A549 (cell line): Measurements from ENCODE around the gene MARVELD2. TPM values are rescaled to one million over a fixed set of nuclear protein-coding genes. Genes with fewer than 3 reads are reported as not detected.
A peak's percentile ranks its signal among the peaks of the same experiment; 100 is the strongest.
"Not testable (repeated sequence)": the region's sequence is repeated elsewhere in the genome, so short reads cannot be mapped to it uniquely, and the experiment has no call there.

ENCODE experiments used
- ATAC-seq, 2 experiments: fragments of 200-7000 bp in 1 of 2; fragments of >200 bp in 1 of 2; cut with Nextera tagmentation in 1 of 2; cut with Tn5 transposase in 1 of 2; 3 replicates each; pipeline versions ENCODE4 v1.8.0 to v1.9.1; 2018 to 2020; ENCODE audit warnings: mild to moderate bottlenecking in 1 of 2, moderate library complexity in 1 of 2
- CTCF ChIA-PET: fragments of 300-600 bp; sonication (Branson Sonifier 250); formaldehyde crosslinking; extraction: SDS; loops from one replicate; lab custom pipeline; 2021; ENCODE audit warnings: antibody characterized with exemption, inconsistent platforms; lab: Yijun Ruan, JAX
- POLR2A ChIA-PET: fragments of 350-600 bp; formaldehyde crosslinking; extraction: SDS; loops from one replicate; lab custom pipeline; 2021; ENCODE audit warnings: antibody characterized with exemption, inconsistent platforms; lab: Yijun Ruan, JAX
- DNase-seq, 2 experiments: peaks; one replicate each; pipeline versions ENCODE4 v3.0.0 to v3.0.0-alpha.2; 2011 to 2016; ENCODE audit warnings: low read depth in 1 of 2, low spot score in 1 of 2
- FAIRE-seq: peaks from 2 replicates; lab custom pipeline; 2011; peaks lifted over from hg19 to GRCh38; lab: Jason Lieb, UNC
- H3K27ac ChIP-seq, 2 experiments: fragments of >200 bp; sonication (Bioruptor Twin); formaldehyde crosslinking; 3 replicates each; pipeline ENCODE4 v1.5.1; 2016 to 2017
- H3K4me1 ChIP-seq: fragments of >200 bp; sonication (Bioruptor Twin); formaldehyde crosslinking; 3 replicates; pipeline ENCODE4 v1.6.1; 2016
- H3K4me2 ChIP-seq: fragments of >200 bp; sonication (Bioruptor Twin); formaldehyde crosslinking; 3 replicates; pipeline ENCODE4 v1.6.1; 2016
- H3K4me3 ChIP-seq: fragments of >200 bp; sonication (Bioruptor Twin); formaldehyde crosslinking; 3 replicates; pipeline ENCODE4 v1.5.1; 2016
- H3K9me3 ChIP-seq: fragments of >200 bp; sonication (Bioruptor Twin); formaldehyde crosslinking; 3 replicates; pipeline ENCODE4 v1.6.1; 2016
- CEBPB ChIP-seq, 2 experiments: fragments of >200 bp in 1 of 2; sonication (Bioruptor Twin) in 1 of 2; formaldehyde crosslinking in 1 of 2; IDR thresholded peaks; 2 replicates each; pipeline ENCODE4 v1.6.1; 2012 to 2016
- CHD2 ChIP-seq: fragments of 150-350 bp; IDR thresholded peaks from 2 replicates; pipeline ENCODE4 v1.6.1; 2014; ENCODE audit warnings: low read length; ENCODE audit not compliant: partially characterized antibody
- EP300 ChIP-seq, 2 experiments: fragments of >200 bp; sonication (Bioruptor Twin); formaldehyde crosslinking; IDR thresholded peaks; 2 replicates in 1 of 2; 3 replicates in 1 of 2; pipeline ENCODE4 v1.6.1; 2016 to 2017
- ESRRA ChIP-seq: fragments of 150-350 bp; IDR thresholded peaks from 2 replicates; pipeline ENCODE4 v1.6.1; 2014; ENCODE audit warnings: mild to moderate bottlenecking, low read length, borderline replicate concordance
- FOSB ChIP-seq: fragments of 250-450 bp; sonication (Bioruptor Pico); IDR thresholded peaks from 2 replicates; pipeline ENCODE4 v1.5.0; 2020; ENCODE audit warnings: mild to moderate bottlenecking, moderate library complexity
- GATA3 ChIP-seq: IDR thresholded peaks from 2 replicates; pipeline ENCODE4 v1.6.1; 2012; ENCODE audit warnings: borderline replicate concordance
- HMGXB4 ChIP-seq: fragments of 250-450 bp; sonication (Bioruptor Pico); IDR thresholded peaks from 2 replicates; pipeline ENCODE4 v1.5.0; 2021; ENCODE audit warnings: mild to moderate bottlenecking, moderate library complexity, borderline replicate concordance
- HOXA7 ChIP-seq: fragments of 250-450 bp; sonication (Bioruptor Pico); IDR thresholded peaks from 2 replicates; pipeline ENCODE4 v1.5.0; 2020; ENCODE audit warnings: mild to moderate bottlenecking, moderate library complexity
- KDM5A ChIP-seq: fragments of 200-600 bp; sonication (generic); IDR thresholded peaks from 2 replicates; pipeline ENCODE4 v1.6.1; 2016; ENCODE audit warnings: antibody characterized with exemption, mild to moderate bottlenecking
- MAFK ChIP-seq: fragments of 450-650 bp; IDR thresholded peaks from 2 replicates; pipeline ENCODE4 v1.6.1; 2014; ENCODE audit not compliant: partially characterized antibody
- MAX ChIP-seq: IDR thresholded peaks from 2 replicates; pipeline ENCODE4 v1.6.1; 2012
- NR3C1 ChIP-seq: fragments of >200 bp; sonication (Bioruptor Twin); formaldehyde crosslinking; IDR thresholded peaks from 3 replicates; pipeline ENCODE4 v1.6.1; 2017
- RAD21 ChIP-seq, 2 experiments: fragments of >200 bp in 1 of 2; sonication (Bioruptor Twin) in 1 of 2; formaldehyde crosslinking in 1 of 2; IDR thresholded peaks in 1 of 2; conservative IDR thresholded peaks in 1 of 2; 2 replicates in 1 of 2; 3 replicates in 1 of 2; pipeline ENCODE4 v1.6.1; 2012 to 2018; ENCODE audit warnings: inconsistent platforms in 1 of 2
- RCOR1 ChIP-seq: fragments of 150-350 bp; IDR thresholded peaks from 2 replicates; pipeline ENCODE4 v1.6.1; 2014; ENCODE audit warnings: antibody characterized with exemption, low read length, low read depth
- SMC3 ChIP-seq: fragments of >200 bp; sonication (Bioruptor Twin); formaldehyde crosslinking; IDR thresholded peaks from 3 replicates; pipeline ENCODE4 v1.6.1; 2018; ENCODE audit warnings: inconsistent platforms
- SREBF2 ChIP-seq: fragments of 450-650 bp; IDR thresholded peaks from 2 replicates; pipeline ENCODE4 v1.6.1; 2014; ENCODE audit warnings: mild to moderate bottlenecking, moderate library complexity
- TFCP2L1 ChIP-seq: fragments of 250-450 bp; sonication (Bioruptor Pico); IDR thresholded peaks from 2 replicates; pipeline ENCODE4 v1.5.0; 2021; ENCODE audit warnings: mild to moderate bottlenecking
- TP53 ChIP-seq: fragments of 250-450 bp; sonication (Bioruptor Pico); IDR thresholded peaks from 2 replicates; pipeline ENCODE4 v1.5.0; 2021; ENCODE audit warnings: mild to moderate bottlenecking, moderate library complexity
- USF2 ChIP-seq: fragments of 450-650 bp; IDR thresholded peaks from 2 replicates; pipeline ENCODE4 v1.6.1; 2014; ENCODE audit warnings: antibody characterized with exemption
- ZFP36 ChIP-seq: fragments of 450-650 bp; IDR thresholded peaks from 2 replicates; pipeline ENCODE4 v1.6.1; 2014; ENCODE audit warnings: borderline replicate concordance; ENCODE audit not compliant: partially characterized antibody
- WGBS: methylation state at CpG from one replicate; pipeline ENCODE4 v1.1.6; 2017; ENCODE audit errors: missing lambda C conversion rate; 5-methylcytosine and 5-hydroxymethylcytosine counted together
- polyA plus RNA-seq, 4 experiments: library from polyadenylated mRNA; depleted of rRNA in 3 of 4; stranded (reverse); fragments of >200 nt; fragmentation: RNase III in 1 of 4; extraction: RNeasy Plus Mini Kit Qiagen cat#74134 plus additional on column Dnase treatment in 1 of 4; gene quantifications; 2 replicates in 3 of 4; 3 replicates in 1 of 4; pipeline ENCODE4 v1.2.3, GENCODE V29; 2011 to 2017

The MARVELD2 gene
- polyA plus RNA-seq, 2 of the 4 experiments (the other 2 are of a cell fraction): 2.3 to 10.2 TPM

- H3K9me3 ChIP-seq, DNase-seq, ATAC-seq, FAIRE-seq: not testable (repeated sequence)
- Histone ChIP-seq H3K27ac (peak overlapping the region; percentile 95 to 99), H3K4me3 (peak overlapping the region; percentile 80), H3K4me2 (peak overlapping the region; percentile 82), H3K4me1 (peaks cover 26% of the 10 kb centered on the region; the same call in 2 of the 3 replicates)
- CTCF ChIA-PET: interaction anchor here (0.6 to 1.3 kb wide), 5 partner anchors 10 to 277 kb away, joined by 3 to 4 read pairs (median 3); partner anchors contain the start of gene SLC30A5
- POLR2A ChIA-PET: interaction anchor here (0.5 to 1.8 kb wide), 4 partner anchors 69 to 277 kb away, joined by 3 to 9 read pairs (median 6); partner anchors contain the start of genes CCNB1 and SLC30A5
- 1% methylated on average over 16 of the region's 16 CpGs for WGBS
These were observed 44.6 kb upstream of the MARVELD2 start for GRCh38 chr5:69370335-69370734.

GRCh38 chr5:69372394-69372793 is 42.5 kb upstream of the MARVELD2 start:
- H3K4me1 ChIP-seq: peaks cover 22% of the 10 kb centered on the region; the same call in 2 of the 3 replicates
- H3K27ac ChIP-seq: no peak overlapping the region
- CTCF ChIA-PET: interaction anchor here (0.8 to 1.2 kb wide), 2 partner anchors 9 to 37 kb away, joined by 3 to 5 read pairs; no protein-coding TSS in a partner anchor
- POLR2A ChIA-PET: no interaction called here
- H3K4me2 ChIP-seq: no peak overlapping the region
- no peak for ATAC-seq
- WGBS: 94% methylated on average over 5 of the region's 5 CpGs
- no peak for FAIRE-seq
- H3K9me3 ChIP-seq: no peaks in the 10 kb centered on the region
- no peak overlapping the region for H3K4me3 ChIP-seq
- TF ChIP-seq CEBPB (IDR thresholded peaks at IDR 0.05) (no peak), HMGXB4 (CRISPR knock-in tag) (no peak), MAFK (no peak), TP53 (CRISPR knock-in tag) (no peak), ESRRA (no peak)
- DNase-seq: no peak

GRCh38 chr5:69374911-69375446 is 39.9 kb upstream of the MARVELD2 start:
- no peaks in the 10 kb centered on the region for H3K9me3 ChIP-seq
- POLR2A ChIA-PET: interaction anchor here (0.6 kb wide), 1 partner anchor 85 kb away, joined by 3 read pairs; no protein-coding TSS in a partner anchor
- FAIRE-seq (no peak), DNase-seq (no peak), ATAC-seq (no peak)
- no peak overlapping the region for H3K4me3 ChIP-seq
- H3K4me2 ChIP-seq: no peak overlapping the region
- TF ChIP-seq FOSB (CRISPR knock-in tag) (no peak), TP53 (CRISPR knock-in tag) (no peak), RCOR1 (no peak), CHD2 (no peak), NR3C1 (no peak), USF2 (no peak), EP300 (IDR thresholded peaks at IDR 0.05) (no peak), GATA3 (no peak), MAFK (no peak), TFCP2L1 (CRISPR knock-in tag) (no peak), MAX (no peak), ZFP36 (no peak), SMC3 (no peak), HMGXB4 (CRISPR knock-in tag) (no peak), KDM5A (no peak), HOXA7 (CRISPR knock-in tag) (no peak), RAD21 (conservative IDR thresholded peaks at IDR 0.05 in 1 of 2, IDR thresholded peaks at IDR 0.05 in 1 of 2) (no peak), SREBF2 (no peak)
- CTCF ChIA-PET: no interaction called here
- no peak overlapping the region for H3K27ac ChIP-seq
- H3K4me1 ChIP-seq: peaks cover 16% of the 10 kb centered on the region; the same call in 2 of the 3 replicates
- WGBS: 87% methylated on average over 4 of the region's 4 CpGs
